Measurements from ENCODE around the gene FOSL1. TPM values are rescaled to one million over a fixed set of nuclear protein-coding genes. Genes with fewer than 3 reads are reported as not detected.
A peak's percentile ranks its signal among the peaks of the same experiment; 100 is the strongest.

The FOSL1 gene
- total RNA-seq, 5 donors from 2014 or later (not counting 1 experiment from before 2014, with no cell fraction given): 0.49 to 1.6 (median 0.65) TPM

DNA sequence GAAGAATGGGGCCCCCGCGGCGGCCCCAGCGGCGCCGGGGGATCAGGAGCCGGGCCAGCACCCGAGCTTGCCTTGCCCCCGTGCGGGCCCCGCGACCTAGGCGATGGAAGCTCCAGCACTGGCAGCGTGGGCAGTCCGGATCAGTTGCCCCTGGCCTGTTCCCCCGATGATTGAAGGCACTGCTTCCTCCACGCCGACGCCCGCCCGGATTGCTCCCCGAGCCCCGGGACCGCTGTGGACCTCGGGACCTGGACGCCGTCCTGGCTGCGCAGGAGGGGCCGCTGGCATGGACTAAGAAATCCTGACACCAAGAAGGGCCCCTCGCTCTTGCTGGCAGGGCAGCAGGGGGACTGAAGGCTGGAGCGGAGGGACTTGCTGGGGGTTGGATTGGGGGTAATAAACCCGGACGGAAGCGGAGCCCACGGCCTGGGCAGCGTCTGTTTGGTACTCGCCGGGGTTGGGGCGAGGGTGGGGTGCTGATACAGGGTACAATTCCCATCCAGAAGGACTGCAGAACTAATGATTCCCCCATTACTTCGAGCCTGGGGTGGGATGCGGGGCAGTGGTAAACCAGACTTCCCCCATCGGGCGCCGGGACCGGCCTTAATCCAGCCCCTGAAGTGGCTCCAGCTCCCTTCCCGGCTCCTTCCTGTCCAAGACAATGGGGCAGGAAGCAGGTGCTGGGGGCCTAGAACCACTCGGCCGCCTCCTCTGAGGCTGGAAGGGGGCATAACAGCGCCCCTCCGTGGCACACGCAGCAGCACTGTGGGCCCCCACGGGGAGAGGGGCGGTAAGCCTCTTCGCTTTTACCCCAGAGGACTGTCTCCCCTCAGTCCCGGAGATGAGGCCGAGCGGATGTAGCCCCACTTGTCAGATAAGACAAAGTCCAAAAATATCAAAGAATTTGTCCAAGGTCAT is 8.7 kb downstream of the FOSL1 start:
- H3K9me3 ChIP-seq: no peaks in the 10 kb centered on the region
- Mint-ChIP-seq H3K27me3 (no peaks in the 10 kb centered on the region), H3K36me3 (no peaks in the 10 kb centered on the region), H3K27ac (peak overlapping the region; percentile 92 to 93), H3K9me3 (no peaks in the 10 kb centered on the region), H3K4me3 (peak overlapping the region; percentile 79 to 94 (median 92)), H3K4me1 (peaks cover 64 to 72% (median 70%) of the 10 kb centered on the region in 3 donors)
- ChIA-PET CTCF (interaction anchor here in 1 of 2 donors (0.8 to 9.7 kb wide), 13 partner anchors 7 to 276 kb away, joined by 3 to 167 read pairs (median 4); partner anchors contain the start of genes BANF1, CFL1, FOSL1 and KAT5), POLR2A (interaction anchor here (0.7 to 3.7 kb wide), 4 partner anchors 9 to 32 kb away, joined by 4 to 20 read pairs (median 10); partner anchors contain the start of genes FOSL1 (in 1 of the 2) and MUS81 (in 1 of the 2))
- H3K27me3 ChIP-seq (replicated peaks in 1 of 2; ENCODE audit: control insufficient read depth in 2 of 2, extremely low read depth in 1 of 2, insufficient read depth in 2 of 2, low read length in 1 of 2): no peaks in the 10 kb centered on the region
- peaks cover 0 to 1% of the 10 kb centered on the region in 2 donors for H3K36me3 ChIP-seq (ENCODE audit: control insufficient read depth in 2 of 2, extremely low read depth in 1 of 2, insufficient read depth in 1 of 2, low read length in 1 of 2)
- H3K27ac ChIP-seq (ENCODE audit: low read length): peak overlapping the region; percentile 83
- peaks cover 30 to 67% of the 10 kb centered on the region in 2 experiments for H3K4me1 ChIP-seq (ENCODE audit: control insufficient read depth in 1 of 2, extremely low read depth in 1 of 2, insufficient read depth in 2 of 2, low read length in 2 of 2)
- WGBS (ENCODE audit: insufficient coverage): under 1% methylated on average over 47 of the region's 57 CpGs
- peak overlapping the region; percentile 77 to 83 for H3K4me3 ChIP-seq (ENCODE audit: control insufficient read depth in 1 of 2, extremely low read depth in 1 of 2, low read length in 1 of 2)
- DNase-seq (peak in 3 of 35 experiments; percentile 9 to 50 (median 23)), ATAC-seq (replicated peaks in 1 of 4) (no peak)

DNA sequence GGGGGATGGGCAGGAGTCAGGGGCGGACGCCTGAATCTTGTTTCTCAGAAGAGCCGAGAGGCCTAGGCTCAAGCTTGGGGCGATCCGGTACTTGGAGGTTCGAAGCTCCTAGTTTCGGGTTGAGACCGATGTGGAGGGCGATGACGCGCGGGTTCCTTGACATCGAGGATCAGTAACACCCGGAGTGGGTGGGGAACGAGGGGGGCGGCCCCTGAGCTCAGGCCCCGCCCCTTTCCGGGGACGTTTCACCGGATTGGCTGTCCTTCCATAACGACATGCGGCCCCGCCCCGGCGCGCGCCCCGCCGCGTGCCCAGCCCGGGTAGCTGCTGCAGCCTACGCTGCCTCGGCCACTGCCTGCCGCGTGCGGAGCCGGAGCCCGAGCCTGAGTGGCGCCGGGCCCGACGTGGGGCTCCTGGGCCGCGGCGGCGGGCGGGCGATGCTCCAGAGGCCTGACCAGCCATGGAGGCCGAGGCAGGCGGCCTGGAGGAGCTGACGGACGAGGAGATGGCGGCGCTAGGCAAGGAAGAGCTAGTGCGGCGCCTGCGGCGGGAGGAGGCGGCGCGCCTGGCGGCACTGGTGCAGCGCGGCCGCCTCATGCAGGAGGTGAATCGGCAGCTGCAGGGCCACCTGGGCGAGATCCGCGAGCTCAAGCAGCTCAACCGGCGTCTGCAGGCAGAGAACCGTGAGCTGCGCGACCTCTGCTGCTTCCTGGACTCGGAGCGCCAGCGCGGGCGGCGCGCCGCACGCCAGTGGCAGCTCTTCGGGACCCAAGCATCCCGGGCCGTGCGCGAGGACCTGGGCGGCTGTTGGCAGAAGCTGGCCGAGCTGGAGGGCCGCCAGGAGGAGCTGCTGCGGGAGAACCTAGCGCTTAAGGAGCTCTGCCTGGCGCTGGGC is 9.6 kb downstream of the FOSL1 start, which contains the start of gene CCDC85B:
TSS of gene CCDC85B (plus strand) at position 350 of the 895 bp plus-strand sequence. CDS start at position 461, 111 bp downstream.
- CTCF ChIA-PET: interaction anchor here (0.5 to 9.7 kb wide), 16 partner anchors 7 to 275 kb away, joined by 3 to 167 read pairs (median 4); partner anchors contain the start of genes BANF1 (in 1 of the 2), C11orf68 (in 1 of the 2), CFL1 (in 1 of the 2) and FOSL1 (in 1 of the 2)
- H3K9me3 Mint-ChIP-seq: no peaks in the 10 kb centered on the region
- WGBS (ENCODE audit: insufficient coverage): under 1% methylated on average over 94 of the region's 94 CpGs

DNA sequence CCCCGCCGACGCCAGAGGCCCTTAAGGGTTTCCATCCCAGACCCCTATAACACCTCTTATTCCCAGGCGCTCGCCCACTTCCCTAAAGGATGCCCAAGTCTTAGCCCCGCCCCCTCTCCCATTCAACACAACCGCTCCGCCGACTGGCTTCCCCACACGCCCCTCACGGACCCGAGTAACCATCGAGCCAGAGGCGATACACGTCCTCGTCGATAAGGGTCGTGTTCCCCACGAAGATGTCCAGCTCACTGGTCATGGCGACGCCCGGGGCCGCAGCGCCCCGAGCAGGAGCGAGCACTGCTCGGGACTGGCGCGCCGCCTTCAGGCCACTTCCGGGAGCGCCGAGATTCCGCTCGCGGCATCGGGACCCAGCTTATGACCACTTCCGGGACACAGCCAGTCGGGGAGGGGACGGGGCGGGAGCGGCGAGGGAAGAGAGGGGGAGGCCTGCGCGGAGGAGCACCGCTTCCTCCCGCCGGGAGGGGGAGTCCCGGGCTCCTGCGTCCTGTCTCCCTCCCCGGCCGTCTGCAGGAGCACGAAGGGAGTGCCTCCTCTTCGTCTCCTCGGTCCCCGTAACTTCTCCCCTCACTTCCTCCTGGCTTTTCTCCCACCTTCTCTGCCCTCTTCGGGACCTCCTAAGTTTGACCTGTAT is 11.9 kb downstream of the FOSL1 start, which contains the start of gene FIBP:
TSS of gene FIBP (minus strand) at position 309 of the 652 bp plus-strand sequence. CDS start at position 256, 53 bp downstream.
- peaks cover 67 to 75% (median 70%) of the 10 kb centered on the region in 3 donors for H3K4me1 Mint-ChIP-seq
- H3K4me3 ChIP-seq (ENCODE audit: control insufficient read depth in 1 of 2, extremely low read depth in 1 of 2, low read length in 1 of 2): peak within 1 kb of the TSS; percentile 78 to 92
- H3K4me3 Mint-ChIP-seq: peak within 1 kb of the TSS; percentile 85 to 94 (median 92)
- peak within 1 kb of the TSS; percentile 93 to 99 for H3K27ac Mint-ChIP-seq
- no peaks in the 10 kb centered on the region for H3K9me3 ChIP-seq
- peaks cover 4% of the 10 kb centered on the region for H3K36me3 Mint-ChIP-seq
- under 1% methylated on average over 37 of the region's 57 CpGs for WGBS (ENCODE audit: insufficient coverage)
- peak within 1 kb of the TSS; percentile 91 for H3K27ac ChIP-seq (ENCODE audit: low read length)
- H3K4me1 ChIP-seq (ENCODE audit: control insufficient read depth in 1 of 2, extremely low read depth in 1 of 2, insufficient read depth in 2 of 2, low read length in 2 of 2): peaks cover 23 to 65% of the 10 kb centered on the region in 2 experiments
- no peaks in the 10 kb centered on the region for H3K9me3 Mint-ChIP-seq
- no peaks in the 10 kb centered on the region for H3K27me3 ChIP-seq (replicated peaks in 1 of 2; ENCODE audit: control insufficient read depth in 2 of 2, extremely low read depth in 1 of 2, insufficient read depth in 2 of 2, low read length in 1 of 2)
- POLR2A ChIA-PET: interaction anchor here (0.6 to 3.7 kb wide), 10 partner anchors 13 to 1662 kb away, joined by 3 to 20 read pairs (median 4); partner anchors contain the start of genes MUS81 (in 2 of the 2), NUDT22 (in 1 of the 2), SCYL1 (in 1 of the 2) and TRPT1 (in 1 of the 2)
- H3K27me3 Mint-ChIP-seq: no peaks in the 10 kb centered on the region
- ATAC-seq (replicated peaks in 1 of 4) (peak; percentile 66 to 68 (median 67)), DNase-seq (peak; percentile 89 to 96 (median 94))
- CTCF ChIA-PET: interaction anchor here (0.6 to 9.7 kb wide), 29 partner anchors 11 to 973 kb away, joined by 3 to 167 read pairs (median 4); partner anchors contain the start of genes BANF1 (in 1 of the 2), CFL1 (in 1 of the 2), EIF1AD (in 1 of the 2) and FOSL1 (in 1 of the 2)
- H3K36me3 ChIP-seq (ENCODE audit: control insufficient read depth in 2 of 2, extremely low read depth in 1 of 2, insufficient read depth in 1 of 2, low read length in 1 of 2): peaks cover 11 to 31% of the 10 kb centered on the region in 2 donors

More for the DNA sequence above, 9.6 kb downstream of the FOSL1 start, which contains the start of gene CCDC85B:
- Mint-ChIP-seq H3K27me3 (no peaks in the 10 kb centered on the region), H3K4me3 (peak within 1 kb of the TSS; percentile 85 to 94 (median 92)), H3K36me3 (no peaks in the 10 kb centered on the region), H3K4me1 (peaks cover 66 to 72% (median 69%) of the 10 kb centered on the region in 3 donors), H3K27ac (peak within 1 kb of the TSS; percentile 93 to 99)
- POLR2A ChIA-PET: interaction anchor here (0.5 to 3.7 kb wide), 16 partner anchors 8 to 276 kb away, joined by 3 to 20 read pairs (median 4); partner anchors contain the start of genes BANF1 (in 1 of the 2), EIF1AD (in 1 of the 2), FOSL1 (in 1 of the 2) and MUS81 (in 1 of the 2)
- Histone ChIP-seq H3K36me3 (ENCODE audit: control insufficient read depth in 2 of 2, extremely low read depth in 1 of 2, insufficient read depth in 1 of 2, low read length in 1 of 2) (peaks cover 3 to 9% of the 10 kb centered on the region in 2 donors), H3K27ac (ENCODE audit: low read length) (peak within 1 kb of the TSS; percentile 91), H3K9me3 (no peaks in the 10 kb centered on the region), H3K27me3 (replicated peaks in 1 of 2; ENCODE audit: control insufficient read depth in 2 of 2, extremely low read depth in 1 of 2, insufficient read depth in 2 of 2, low read length in 1 of 2) (no peaks in the 10 kb centered on the region), H3K4me1 (ENCODE audit: control insufficient read depth in 1 of 2, extremely low read depth in 1 of 2, insufficient read depth in 2 of 2, low read length in 2 of 2) (peaks cover 30 to 67% of the 10 kb centered on the region in 2 experiments), H3K4me3 (ENCODE audit: control insufficient read depth in 1 of 2, extremely low read depth in 1 of 2, low read length in 1 of 2) (peak within 1 kb of the TSS; percentile 77 to 83)
- ATAC-seq (replicated peaks in 1 of 4) (peak; percentile 74 to 80 (median 74)), DNase-seq (peak; percentile 92 to 99 (median 97))

DNA sequence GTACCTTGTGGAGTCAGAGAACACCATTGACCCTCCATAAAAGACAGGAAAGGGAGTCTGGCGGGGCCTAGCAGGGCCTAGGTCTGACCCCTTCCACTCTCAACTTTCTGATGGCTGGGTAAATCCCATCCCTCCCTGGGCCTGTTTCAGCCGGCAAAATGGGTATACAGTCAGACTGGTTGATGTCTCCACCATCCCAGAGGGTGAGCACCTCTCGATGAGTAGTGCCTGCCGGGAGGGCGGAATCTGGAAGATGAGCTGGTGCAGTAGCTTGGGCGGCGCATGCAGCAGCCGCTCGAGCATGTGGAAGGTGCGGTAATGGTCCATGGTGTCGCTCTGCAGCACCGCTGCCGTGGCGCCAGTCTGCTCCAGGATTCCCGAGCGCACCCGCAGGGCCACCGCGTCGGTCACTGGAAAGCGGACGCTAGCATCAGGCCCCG is 12.4 kb downstream of the FOSL1 start:
- ATAC-seq (replicated peaks in 1 of 4): no peak
- H3K36me3 ChIP-seq (ENCODE audit: control insufficient read depth in 2 of 2, extremely low read depth in 1 of 2, insufficient read depth in 1 of 2, low read length in 1 of 2): peaks cover 12 to 36% of the 10 kb centered on the region in 2 donors
- Mint-ChIP-seq H3K36me3 (peaks cover 4% of the 10 kb centered on the region), H3K27me3 (no peaks in the 10 kb centered on the region), H3K9me3 (no peaks in the 10 kb centered on the region), H3K4me1 (peaks cover 62 to 70% (median 64%) of the 10 kb centered on the region in 3 donors), H3K27ac (peak overlapping the region; percentile 93 to 99), H3K4me3 (peak overlapping the region; percentile 85 to 94 (median 92))
- no peaks in the 10 kb centered on the region for H3K9me3 ChIP-seq
- no peak for DNase-seq
- H3K4me3 ChIP-seq (ENCODE audit: control insufficient read depth in 1 of 2, extremely low read depth in 1 of 2, low read length in 1 of 2): peak overlapping the region; percentile 78 to 92
- ChIA-PET CTCF (interaction anchor here (0.6 to 9.7 kb wide), 26 partner anchors 11 to 273 kb away, joined by 3 to 167 read pairs (median 4); partner anchors contain the start of genes BANF1 (in 1 of the 2), CFL1 (in 1 of the 2), EIF1AD (in 1 of the 2) and FOSL1 (in 1 of the 2)), POLR2A (interaction anchor here (0.6 to 0.7 kb wide), 10 partner anchors 9 to 1662 kb away, joined by 3 to 6 read pairs (median 4); partner anchors contain the start of genes MUS81 (in 1 of the 2), NUDT22 (in 1 of the 2), SCYL1 (in 1 of the 2) and TRPT1 (in 1 of the 2))
- 7% methylated on average over 19 of the region's 23 CpGs for WGBS (ENCODE audit: insufficient coverage)
- H3K27me3 ChIP-seq (replicated peaks in 1 of 2; ENCODE audit: control insufficient read depth in 2 of 2, extremely low read depth in 1 of 2, insufficient read depth in 2 of 2, low read length in 1 of 2): no peaks in the 10 kb centered on the region
- peaks cover 23 to 63% of the 10 kb centered on the region in 2 experiments for H3K4me1 ChIP-seq (ENCODE audit: control insufficient read depth in 1 of 2, extremely low read depth in 1 of 2, insufficient read depth in 2 of 2, low read length in 2 of 2)
- peak overlapping the region; percentile 91 for H3K27ac ChIP-seq (ENCODE audit: low read length)
